ENCODE data around the gene TBATA. TPM values are rescaled to one million over a fixed set of nuclear protein-coding genes. Genes with fewer than 3 reads are reported as not detected.

TBATA gene
- total RNA-seq, 1 donor from 2014 or later, result not detected

- Histone ChIP-seq H3K27ac (no peak overlapping the region), H3K4me3 (no peak overlapping the region), H3K9me3 (no peaks in the 10 kb centered on the region), H3K36me3 (no peaks in the 10 kb centered on the region), H3K27me3 (no peaks in the 10 kb centered on the region), H3K4me1 (no peaks in the 10 kb centered on the region)
- no peak for DNase-seq (ENCODE audit: extremely low spot score in 2 of 2)
- intact Hi-C loops (cut with DNase I), result no loop called here
- TF ChIP-seq POLR2AphosphoS5 (IDR thresholded peaks at IDR 0.05; ENCODE audit: insufficient read depth in 1 of 2, low read depth in 1 of 2) (no peak), CTCF (IDR thresholded peaks at IDR 0.05) (no peak), POLR2A (IDR thresholded peaks at IDR 0.05) (no peak)
Observed at GRCh38 chr10:70752571-70752970, 32.6 kb downstream of the TBATA start.

- Histone ChIP-seq H3K4me1 (no peaks in the 10 kb centered on the region), H3K36me3 (no peaks in the 10 kb centered on the region), H3K4me3 (no peak overlapping the region), H3K9me3 (no peaks in the 10 kb centered on the region), H3K27ac (no peak overlapping the region), H3K27me3 (no peaks in the 10 kb centered on the region)
- intact Hi-C loops (cut with DNase I), result no loop called here
- TF ChIP-seq POLR2A (IDR thresholded peaks at IDR 0.05), result no peak
- TF ChIP-seq CTCF (IDR thresholded peaks at IDR 0.05), result no peak
- no peak for TF ChIP-seq POLR2AphosphoS5 (IDR thresholded peaks at IDR 0.05; ENCODE audit: insufficient read depth in 1 of 2, low read depth in 1 of 2)
- no peak for DNase-seq (ENCODE audit: extremely low spot score in 2 of 2)
Observed at GRCh38 chr10:70751991-70752390, 33.2 kb downstream of the TBATA start.

- no peak overlapping the region for H3K27ac ChIP-seq
- H3K9me3 ChIP-seq, result no peaks in the 10 kb centered on the region
- no peak for DNase-seq (ENCODE audit: extremely low spot score in 2 of 2)
- no peaks in the 10 kb centered on the region for H3K36me3 ChIP-seq
- no peak for TF ChIP-seq POLR2AphosphoS5 (IDR thresholded peaks at IDR 0.05; ENCODE audit: insufficient read depth in 1 of 2, low read depth in 1 of 2)
- TF ChIP-seq POLR2A (IDR thresholded peaks at IDR 0.05), result no peak
- no peak for TF ChIP-seq CTCF (IDR thresholded peaks at IDR 0.05)
- no peaks in the 10 kb centered on the region for H3K27me3 ChIP-seq
- no peaks in the 10 kb centered on the region for H3K4me1 ChIP-seq
- H3K4me3 ChIP-seq, result no peak overlapping the region
- intact Hi-C loops (cut with DNase I), result no loop called here
Observed at GRCh38 chr10:70751356-70751755, 33.8 kb downstream of the TBATA start.

GRCh38 chr10:70750156-70750703, 34.9 kb downstream of the TBATA start:
- H3K9me3 ChIP-seq, result no peaks in the 10 kb centered on the region
- H3K36me3 ChIP-seq, result no peaks in the 10 kb centered on the region
- H3K4me1 ChIP-seq, result no peaks in the 10 kb centered on the region
- DNase-seq (ENCODE audit: extremely low spot score in 2 of 2), result no peak
- intact Hi-C loops (cut with DNase I), result no loop called here
- TF ChIP-seq POLR2AphosphoS5 (IDR thresholded peaks at IDR 0.05; ENCODE audit: insufficient read depth in 1 of 2, low read depth in 1 of 2), result no peak
- TF ChIP-seq CTCF (IDR thresholded peaks at IDR 0.05), result no peak
- TF ChIP-seq POLR2A (IDR thresholded peaks at IDR 0.05), result no peak
- no peak overlapping the region for H3K4me3 ChIP-seq
- H3K27me3 ChIP-seq, result no peaks in the 10 kb centered on the region
- no peak overlapping the region for H3K27ac ChIP-seq

GRCh38 chr10:70749756-70750155, 35.4 kb downstream of the TBATA start:
- H3K9me3 ChIP-seq, result no peaks in the 10 kb centered on the region
- no peak for DNase-seq (ENCODE audit: extremely low spot score in 2 of 2)
- no peaks in the 10 kb centered on the region for H3K4me1 ChIP-seq
- no peaks in the 10 kb centered on the region for H3K27me3 ChIP-seq
- no peak overlapping the region for H3K27ac ChIP-seq
- H3K36me3 ChIP-seq, result no peaks in the 10 kb centered on the region
- TF ChIP-seq POLR2AphosphoS5 (IDR thresholded peaks at IDR 0.05; ENCODE audit: insufficient read depth in 1 of 2, low read depth in 1 of 2) (no peak), POLR2A (IDR thresholded peaks at IDR 0.05) (no peak), CTCF (IDR thresholded peaks at IDR 0.05) (no peak)
- no peak overlapping the region for H3K4me3 ChIP-seq
- intact Hi-C loops (cut with DNase I), result no loop called here
